ACHN (cell line): ENCODE data around the gene FAM20C.
A peak's percentile ranks its signal among the peaks of the same experiment; 100 is the strongest.
"Not testable (repeated sequence)": the region's sequence is repeated elsewhere in the genome, so short reads cannot be mapped to it uniquely, and the experiment has no call there.

ENCODE experiments used
- DNase-seq: peaks from one replicate; pipeline ENCODE4 v3.0.0-alpha.2; 2015
- in situ Hi-C: cut with HindIII; loops from 2 replicates; pipeline ENCODE4 v1.10.0; 2017; ENCODE audit warnings: low sequenced_read_pairs, low pct_ligation_motif_present, low pct_unique_long_range_greater_than_20kb

The FAM20C gene

DNA sequence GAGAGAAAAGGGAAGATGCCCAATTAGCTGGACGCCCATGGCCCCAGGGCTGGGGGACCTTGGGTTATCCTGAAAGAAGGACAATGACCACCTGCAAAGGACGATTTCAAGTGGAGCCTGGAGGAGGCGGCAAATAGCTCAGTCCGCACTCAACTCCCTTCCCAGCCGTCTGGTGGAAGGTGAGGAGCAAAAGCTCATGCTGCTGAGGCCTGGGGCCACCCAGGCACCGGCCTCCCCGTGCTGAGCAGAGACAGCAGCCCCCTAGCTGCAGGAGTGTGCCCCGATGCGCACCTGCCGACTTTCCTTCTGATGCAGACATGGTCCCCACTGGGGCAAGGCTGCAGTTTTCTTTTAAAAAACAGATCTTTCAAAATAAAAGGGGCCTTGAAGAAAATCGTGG, 7.9 kb downstream of the FAM20C start:
- in situ Hi-C loops: no loop called here

GRCh38 chr7:200704-201103, 8.3 kb downstream of the FAM20C start:
- in situ Hi-C loops: no loop called here

More for the DNA sequence above, 7.9 kb downstream of the FAM20C start:
- DNase-seq: no peak

GRCh38 chr7:204326-204725, 12.0 kb downstream of the FAM20C start:
- in situ Hi-C loops: no loop called here
- DNase-seq: no peak

More at GRCh38 chr7:200704-201103, 8.3 kb downstream of the FAM20C start:
- no peak for DNase-seq

DNA sequence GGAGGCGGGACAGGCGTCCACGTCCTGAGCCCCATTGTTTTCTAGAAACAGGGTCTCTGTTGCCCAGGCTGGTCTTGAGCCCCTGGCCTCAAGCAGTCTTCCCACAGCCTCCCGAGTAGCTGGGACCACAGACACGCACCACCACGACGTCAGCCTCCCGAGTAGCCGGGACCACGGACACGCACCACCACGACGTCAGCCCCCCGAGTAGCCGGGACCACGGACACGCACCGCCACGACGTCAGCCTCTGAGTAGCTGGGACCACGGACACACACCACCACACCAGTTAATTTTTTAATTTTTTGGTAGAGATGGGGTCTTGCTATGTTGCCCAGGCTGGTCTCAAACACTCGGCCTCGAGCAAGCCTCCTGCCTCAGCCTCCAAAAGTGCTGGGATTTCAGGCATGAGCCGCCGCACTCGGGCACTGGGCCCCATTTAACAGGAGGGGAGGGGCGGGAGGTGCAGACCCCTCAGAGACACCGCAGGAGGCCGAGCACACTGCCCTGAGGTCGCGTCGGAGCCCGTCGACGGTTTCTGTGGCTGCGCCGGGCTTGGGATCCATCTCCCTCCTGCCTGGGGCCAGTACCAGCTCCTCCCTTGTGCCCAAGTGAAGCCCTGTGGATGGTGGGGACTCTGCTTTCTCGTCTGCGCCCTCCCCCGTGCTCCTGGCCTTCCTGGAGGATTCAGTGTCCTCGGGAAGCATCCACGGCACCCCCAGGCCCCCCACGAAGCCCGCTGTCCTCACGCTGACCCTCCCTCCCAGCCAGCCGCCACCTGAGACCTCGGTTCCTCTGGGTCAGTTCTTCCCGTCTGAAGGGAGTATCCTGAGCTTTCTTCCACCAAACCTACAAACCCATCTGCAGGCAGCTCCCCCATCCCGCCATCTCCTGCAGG, 13.0 kb downstream of the FAM20C start:
- in situ Hi-C loops: no loop called here
- no peak for DNase-seq

- in situ Hi-C loops, DNase-seq: not testable (repeated sequence)
These were observed 14.0 kb downstream of the FAM20C start for GRCh38 chr7:206351-206750.

DNA sequence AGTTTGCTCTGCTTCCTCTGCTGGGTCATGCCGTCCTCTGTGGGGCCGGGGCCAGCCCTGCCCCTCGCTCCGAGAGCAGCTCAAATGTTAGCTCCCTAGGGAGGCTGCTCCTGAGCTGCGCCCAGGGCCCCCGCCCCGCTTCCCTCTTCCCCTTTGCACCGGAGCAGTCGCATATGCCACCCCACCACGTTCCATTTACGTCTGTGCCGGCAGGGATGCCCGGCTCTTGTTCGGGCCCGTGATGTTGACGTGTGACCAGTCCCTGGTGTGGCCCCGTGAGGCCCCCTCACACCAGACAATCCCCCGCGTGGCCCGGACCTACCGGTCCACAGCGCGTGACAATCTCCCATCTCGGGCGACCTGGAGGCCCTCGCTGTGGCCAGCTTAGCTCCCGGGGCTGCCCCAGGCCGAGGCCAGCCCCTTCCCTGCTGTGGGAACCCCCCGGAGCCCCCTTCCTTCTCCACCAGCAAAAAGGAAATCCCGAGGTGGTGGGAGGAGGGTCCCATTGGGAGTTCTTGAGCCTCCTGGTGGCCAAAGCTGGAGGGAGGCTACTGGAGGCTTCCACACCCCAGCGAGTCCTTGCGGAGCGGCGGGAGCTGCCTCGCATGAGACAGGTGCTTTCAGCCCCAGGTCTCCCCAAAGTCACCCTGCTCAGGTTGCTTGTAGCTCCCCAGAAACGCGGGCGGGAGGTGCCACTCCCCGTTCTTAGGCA, 15.2 kb downstream of the FAM20C start:
- DNase-seq: no peak

DNA sequence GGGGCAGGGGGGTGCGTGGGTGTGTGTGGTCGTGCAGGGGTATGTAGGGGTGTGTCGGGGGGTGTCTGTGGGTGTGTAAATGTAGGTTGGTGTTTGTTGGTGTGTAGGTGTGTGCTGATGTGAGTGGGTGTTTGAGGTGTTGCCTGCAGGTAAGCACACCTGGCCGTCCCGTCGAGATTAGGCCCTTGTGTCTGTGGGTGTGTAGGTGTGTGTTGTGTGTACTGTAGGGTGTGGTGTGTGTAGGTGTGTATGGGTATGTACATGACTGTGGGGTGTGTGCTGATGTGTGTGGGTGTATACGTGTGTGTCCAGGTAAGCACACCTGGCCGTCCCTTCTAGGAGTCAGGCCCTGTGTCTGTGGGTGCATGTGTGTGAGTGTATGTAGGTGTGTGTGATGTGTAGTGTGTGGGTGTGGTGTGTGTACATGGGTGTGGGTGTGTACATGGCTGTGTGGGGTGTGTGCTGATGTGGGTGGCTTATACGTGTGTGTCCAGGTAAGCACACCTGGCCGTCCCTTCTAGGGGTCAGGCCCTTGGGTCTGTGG, 15.8 kb downstream of the FAM20C start:
- DNase-seq: no peak
- in situ Hi-C loops: no loop called here

More for the DNA sequence above, 15.2 kb downstream of the FAM20C start:
- in situ Hi-C loops: no loop called here

DNA sequence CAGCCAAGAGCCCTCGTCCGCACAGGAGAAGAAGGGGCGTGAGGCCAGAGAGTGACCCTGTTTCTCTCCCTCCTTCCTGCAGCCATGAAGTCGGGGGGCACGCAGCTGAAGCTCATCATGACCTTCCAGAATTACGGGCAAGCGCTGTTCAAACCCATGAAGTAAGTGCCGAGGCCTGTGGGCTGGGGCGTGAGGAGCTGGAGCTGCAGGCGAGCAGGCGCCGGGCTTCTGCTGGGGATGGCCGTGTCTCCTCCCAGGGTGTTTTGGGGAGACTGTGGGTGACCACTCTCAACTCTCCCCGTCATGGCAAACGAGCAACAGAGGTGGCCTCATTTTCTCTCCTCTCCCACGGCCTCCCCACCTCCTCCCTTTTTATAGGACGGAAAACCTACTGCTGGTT, 16.4 kb downstream of the FAM20C start:
- DNase-seq: no peak
- in situ Hi-C loops: no loop called here

DNA sequence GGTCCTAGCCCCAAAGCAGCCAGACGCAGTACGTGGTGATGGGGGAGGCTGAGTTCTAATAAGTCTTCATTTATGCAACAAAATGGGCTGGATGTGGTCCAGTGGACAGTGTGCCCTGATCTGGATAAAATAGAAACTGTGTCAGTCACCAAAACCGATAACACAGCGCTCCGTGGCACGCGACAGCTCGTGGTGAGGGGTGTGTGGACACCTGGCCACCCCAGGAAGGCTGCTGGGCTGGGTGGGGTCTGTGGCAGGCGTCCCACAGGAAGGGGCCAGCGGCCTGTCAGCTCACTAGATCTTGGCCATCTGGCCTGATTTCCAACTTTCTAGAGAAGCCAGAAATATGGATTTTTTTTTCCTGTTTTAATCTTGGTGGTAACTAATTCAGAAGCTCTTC, 17.0 kb downstream of the FAM20C start:
- DNase-seq: no peak
- in situ Hi-C loops: no loop called here

GRCh38 chr7:209906-210305, 17.5 kb downstream of the FAM20C start:
- in situ Hi-C loops: no loop called here
- peak; percentile 36 for DNase-seq

DNA sequence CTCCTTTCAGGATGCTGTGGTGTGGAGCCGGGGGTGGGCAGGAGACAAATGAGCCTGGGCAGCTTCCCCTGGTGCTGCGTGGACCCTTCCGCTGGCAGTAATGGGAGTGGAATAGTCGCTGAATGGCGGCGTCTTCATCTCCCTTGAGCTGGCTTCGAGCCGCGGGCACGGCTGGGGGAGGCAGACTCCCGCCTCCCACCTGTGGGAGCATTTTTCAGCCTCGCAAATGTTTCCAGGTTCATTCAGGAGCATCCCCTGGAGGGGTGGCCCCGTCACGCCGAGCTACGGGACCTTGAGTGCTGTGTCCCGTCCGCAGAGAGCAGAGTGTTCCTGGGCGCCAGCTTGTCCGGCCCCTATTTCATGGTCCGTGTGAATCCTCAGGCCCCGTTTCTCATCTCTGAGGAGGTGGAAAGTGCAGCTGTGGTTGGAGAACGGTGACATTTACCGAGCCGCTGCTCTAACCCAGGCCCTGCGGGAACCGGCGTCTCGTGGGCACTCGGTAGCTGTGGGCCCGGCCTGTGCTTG, 18.1 kb downstream of the FAM20C start:
- in situ Hi-C loops: no loop called here
- no peak for DNase-seq

- no peak for DNase-seq
- in situ Hi-C loops: no loop called here
These were observed 18.8 kb downstream of the FAM20C start for GRCh38 chr7:211033-211714.

DNA sequence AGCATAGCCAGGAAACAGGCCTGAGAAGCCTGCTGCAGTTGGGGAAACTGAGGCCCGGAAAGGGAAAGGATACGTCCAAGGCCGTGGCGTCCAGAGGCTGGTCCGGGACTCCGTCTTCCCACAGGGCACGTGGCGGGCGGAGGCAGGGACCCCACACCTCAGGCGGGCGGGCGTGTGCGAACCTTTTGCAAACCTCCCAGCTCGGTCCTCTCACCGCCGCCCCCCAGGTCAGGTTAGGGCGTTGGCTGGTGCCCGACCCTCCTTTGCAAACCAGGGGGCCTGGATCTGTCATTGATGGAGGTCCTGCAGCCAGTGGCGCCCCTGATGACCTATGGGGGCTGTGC, 19.3 kb downstream of the FAM20C start:
- in situ Hi-C loops: no loop called here
- DNase-seq: no peak

DNA sequence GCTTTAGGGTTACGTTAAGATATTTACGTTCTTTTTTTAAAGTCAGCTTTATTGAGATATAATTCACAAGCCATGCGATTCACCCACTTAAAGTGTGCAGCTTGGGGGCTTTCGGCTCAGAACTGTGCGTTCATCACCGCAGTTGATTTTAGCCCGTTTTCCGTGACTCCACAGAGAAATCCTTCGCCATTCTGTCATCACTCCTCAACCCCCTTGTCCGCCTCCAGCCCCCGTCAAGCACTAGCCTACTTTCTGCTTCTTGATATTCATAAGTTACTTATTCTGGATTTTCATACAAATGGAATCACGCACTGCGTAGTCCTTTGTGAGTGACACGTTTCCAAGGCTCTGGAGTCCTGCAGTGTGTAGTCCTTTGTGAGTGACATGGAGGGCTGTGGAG, 20.4 kb downstream of the FAM20C start:
- in situ Hi-C loops: no loop called here
- DNase-seq: no peak

DNA sequence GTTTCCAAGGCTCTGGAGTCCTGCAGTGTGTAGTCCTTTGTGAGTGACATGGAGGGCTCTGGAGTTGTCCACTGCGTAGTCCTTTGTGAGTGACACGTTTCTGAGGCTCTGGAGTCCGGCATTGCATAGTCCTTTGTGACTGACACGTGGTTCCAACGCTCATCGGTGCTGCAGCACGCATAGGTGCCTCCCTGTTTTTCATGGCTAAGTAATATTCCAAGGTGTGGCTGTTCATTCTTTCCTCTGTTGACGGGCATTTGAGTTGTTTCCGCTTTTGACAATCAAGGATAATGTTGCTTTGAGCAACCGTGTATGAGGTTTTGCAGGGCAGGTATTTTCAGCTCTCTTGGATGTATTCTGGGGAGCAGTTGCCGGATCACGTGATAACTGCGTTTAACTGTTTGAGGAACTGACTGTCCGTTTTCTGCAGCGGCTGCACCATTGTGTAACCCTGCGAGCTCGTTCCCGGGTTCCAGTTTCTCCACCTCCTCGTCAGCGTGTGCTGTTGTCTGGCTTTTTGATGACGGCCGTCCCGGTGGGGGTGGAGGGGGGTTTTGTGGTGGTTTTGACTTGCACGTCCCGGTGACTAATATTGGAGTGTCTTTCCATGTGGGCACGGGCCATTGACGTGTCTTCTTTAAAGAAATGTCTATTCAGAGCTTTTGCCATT, 21.1 kb downstream of the FAM20C start:
- DNase-seq: no peak
- in situ Hi-C loops: no loop called here

DNA sequence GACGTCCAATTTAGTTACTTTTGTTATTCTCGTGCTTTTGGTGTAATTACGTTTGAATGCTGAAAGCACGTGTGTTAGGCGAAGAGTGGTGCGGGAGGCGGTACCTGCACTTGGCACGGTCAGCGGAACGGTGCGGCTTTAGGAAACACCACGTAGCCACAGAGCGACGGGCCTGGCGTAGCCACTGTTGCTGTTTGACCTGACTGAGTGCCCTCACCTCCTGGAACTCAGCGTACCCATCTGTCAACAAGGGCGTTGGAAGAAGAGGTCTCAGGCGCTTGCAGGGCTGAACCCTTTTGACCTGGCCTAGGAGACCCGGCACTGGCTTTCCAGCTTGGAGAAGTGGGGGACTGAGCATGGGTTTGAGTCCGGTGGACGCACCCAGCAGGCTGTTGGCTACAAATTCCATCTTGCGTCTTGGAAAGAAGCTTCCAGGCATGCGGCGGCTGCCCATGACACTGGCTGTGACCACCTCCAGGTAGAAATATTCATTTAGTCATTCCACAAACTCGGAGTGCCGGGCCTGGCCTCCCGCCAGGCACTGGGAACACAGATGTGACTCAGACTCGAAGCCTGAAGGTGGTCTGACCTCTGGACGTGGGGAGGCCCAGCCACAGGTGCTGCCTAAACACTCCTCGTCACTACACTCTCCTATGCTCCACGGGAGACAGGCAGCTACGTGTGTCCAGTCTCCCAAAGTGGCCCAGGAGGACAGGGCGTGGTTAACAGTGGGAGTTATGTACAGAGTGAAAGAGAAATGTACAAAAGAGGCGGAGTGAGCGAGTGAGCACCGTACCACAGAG, 22.2 kb downstream of the FAM20C start:
- in situ Hi-C loops: no loop called here
- peak; percentile 84 for DNase-seq

- in situ Hi-C loops: no loop called here
- DNase-seq: no peak
These were observed 24.3 kb downstream of the FAM20C start for GRCh38 chr7:216360-217300.
